Naive thymus-derived CD4-positive, alpha-beta T cell (primary cell): ENCODE results near the gene MAP4. TPM values are rescaled to one million over a fixed set of nuclear protein-coding genes. Genes with fewer than 3 reads are reported as not detected.

Experiments used
- ATAC-seq: fragments of 150-1000 bp; cut with Tn5 transposase; 2 replicates; pipeline ENCODE4 v1.10.0; 2021; ENCODE audit warnings: mild to moderate bottlenecking, moderate library complexity
- CTCF ChIA-PET: fragments of 350-600 bp; sonication (Branson Sonifier 250); formaldehyde crosslinking; loops from one replicate; lab custom pipeline; 2021; ENCODE audit warnings: antibody characterized with exemption; lab: Charles Lee
- POLR2A ChIA-PET: fragments of 350-600 bp; sonication (Branson Sonifier 250); formaldehyde crosslinking; loops from one replicate; lab custom pipeline; 2021; ENCODE audit warnings: antibody characterized with exemption, inconsistent platforms; lab: Charles Lee
- DNase-seq, 9 donors: peaks; one replicate each; pipeline versions ENCODE4 v3.0.0 to v3.0.0-alpha.2; 2020 to 2022; ENCODE audit warnings: mixed read lengths in 1 of 9
- H3K27ac ChIP-seq: one replicate; pipeline ENCODE4 v1.7.0; 2013; ENCODE audit warnings: mild to moderate bottlenecking, low read depth, low read length, moderate library complexity
- H3K27me3 ChIP-seq, 2 donors: one replicate each; pipeline ENCODE4 v1.7.0; 2013; ENCODE audit warnings: low read length in 2 of 2, mild to moderate bottlenecking in 2 of 2, moderate library complexity in 2 of 2; ENCODE audit not compliant: control insufficient read depth in 2 of 2, insufficient read depth in 2 of 2
- H3K36me3 ChIP-seq, 3 experiments: 1 replicate in 2 of 3; 2 replicates in 1 of 3; pipeline ENCODE4 v1.7.0; 2013; ENCODE audit warnings: low read length in 3 of 3, mild to moderate bottlenecking in 3 of 3, moderate library complexity in 1 of 3; ENCODE audit not compliant: insufficient read depth in 3 of 3, control insufficient read depth in 2 of 3
- H3K4me1 ChIP-seq, 2 donors: one replicate each; pipeline ENCODE4 v1.7.0; 2013; ENCODE audit warnings: low read length in 2 of 2, mild to moderate bottlenecking in 2 of 2, moderate library complexity in 1 of 2; ENCODE audit not compliant: control insufficient read depth in 2 of 2, insufficient read depth in 2 of 2
- H3K4me3 ChIP-seq: 2 replicates; pipeline ENCODE4 v1.7.0; 2013; ENCODE audit warnings: mild to moderate bottlenecking, low read length
- H3K9me3 ChIP-seq, 3 experiments: 1 replicate in 2 of 3; 2 replicates in 1 of 3; pipeline ENCODE4 v1.7.0; 2013; ENCODE audit warnings: low read length in 3 of 3; ENCODE audit not compliant: control insufficient read depth in 2 of 3
- H3K27ac Mint-ChIP-seq, 9 donors: one replicate each; pipeline ENCODE4 v1.8.0; 2020 to 2022; ENCODE audit warnings: mixed read lengths in 9 of 9, mild to moderate bottlenecking in 8 of 9, moderate library complexity in 5 of 9, inconsistent platforms in 2 of 9
- H3K27me3 Mint-ChIP-seq, 5 donors: one replicate each; pipeline ENCODE4 v1.8.0; 2021 to 2022; ENCODE audit warnings: mixed read lengths in 5 of 5, mild to moderate bottlenecking in 1 of 5
- H3K36me3 Mint-ChIP-seq, 5 donors: one replicate each; pipeline ENCODE4 v1.8.0; 2020 to 2022; ENCODE audit warnings: mixed read lengths in 5 of 5, mild to moderate bottlenecking in 3 of 5, inconsistent platforms in 1 of 5
- H3K4me1 Mint-ChIP-seq, 7 donors: one replicate each; pipeline ENCODE4 v1.8.0; 2020 to 2022; ENCODE audit warnings: mixed read lengths in 7 of 7, mild to moderate bottlenecking in 3 of 7, inconsistent platforms in 1 of 7
- H3K4me3 Mint-ChIP-seq, 10 donors: one replicate each; pipeline ENCODE4 v1.8.0; 2020 to 2022; ENCODE audit warnings: mild to moderate bottlenecking in 10 of 10, mixed read lengths in 10 of 10, moderate library complexity in 6 of 10, inconsistent platforms in 2 of 10
- H3K9me3 Mint-ChIP-seq, 11 donors: one replicate each; pipeline ENCODE4 v1.8.0; 2020 to 2022; ENCODE audit warnings: mixed read lengths in 11 of 11, mild to moderate bottlenecking in 4 of 11, inconsistent platforms in 1 of 11, moderate library complexity in 1 of 11
- intact Hi-C, 2 donors: fragments of 100-400 bp; cut with micrococcal nuclease; formaldehyde crosslinking; loops; one replicate each; pipeline ENCODE4 v1.15.1; 2023
- polyA plus RNA-seq, 2 donors: library from polyadenylated mRNA; unstranded; fragments of 300-500 nt; fragmentation: Illumina TruSeq; gene quantifications; one replicate each; pipeline ENCODE4 v1.2.3, GENCODE V29; 2021
- total RNA-seq, 6 experiments: library from RNA in 5 of 6; stranded (reverse) in 5 of 6; gene quantifications; 1 replicate in 5 of 6; 2 replicates in 1 of 6; pipeline ENCODE4 v1.2.3 and lab custom pipeline; 2021 to 2026

MAP4 gene
- total and polyA plus RNA-seq, 7 experiments from 2014 or later, result 12.0 to 116 (median 38.2) TPM

GRCh38 chr3:47961036-47961435, 55.2 kb downstream of the MAP4 start:
- Mint-ChIP-seq H3K27ac (peak overlapping the region in 6 of 9 donors; percentile 25 to 86 (median 64)), H3K9me3 (no peaks in the 10 kb centered on the region)
- intact Hi-C loops, result no loop called here

GRCh38 chr3:47956521-47956920, 59.7 kb downstream of the MAP4 start:
- Histone ChIP-seq H3K4me1 (peaks cover 6% of the 10 kb centered on the region in 2 donors), H3K9me3 (no peaks in the 10 kb centered on the region), H3K27me3 (no peaks in the 10 kb centered on the region), H3K4me3 (no peak overlapping the region), H3K36me3 (no peaks in the 10 kb centered on the region), H3K27ac (no peak overlapping the region)
- ATAC-seq (no peak), DNase-seq (no peak)
- Mint-ChIP-seq H3K4me1 (peaks cover 2 to 15% (median 14%) of the 10 kb centered on the region in 7 donors), H3K4me3 (no peak overlapping the region), H3K27ac (no peak overlapping the region), H3K9me3 (no peaks in the 10 kb centered on the region), H3K27me3 (no peaks in the 10 kb centered on the region), H3K36me3 (peaks cover 0 to 10% (median 3%) of the 10 kb centered on the region in 5 donors)
- intact Hi-C loops, result no loop called here
- CTCF ChIA-PET, result no interaction called here
- POLR2A ChIA-PET, result interaction anchor here (0.7 kb wide), 1 partner anchor 1373 kb away, joined by 3 read pairs; no protein-coding TSS in a partner anchor

More at GRCh38 chr3:47961036-47961435, 55.2 kb downstream of the MAP4 start:
- Histone ChIP-seq H3K27me3 (no peaks in the 10 kb centered on the region), H3K27ac (no peak overlapping the region), H3K9me3 (no peaks in the 10 kb centered on the region), H3K4me1 (peaks cover 16 to 17% of the 10 kb centered on the region in 2 donors), H3K36me3 (no peaks in the 10 kb centered on the region), H3K4me3 (no peak overlapping the region)
- Mint-ChIP-seq H3K4me1 (peaks cover 15 to 41% (median 33%) of the 10 kb centered on the region in 7 donors), H3K4me3 (peak overlapping the region in 2 of 10 donors; percentile 16 to 79), H3K36me3 (peaks cover 0 to 7% (median 4%) of the 10 kb centered on the region in 5 donors), H3K27me3 (no peaks in the 10 kb centered on the region)
- ChIA-PET POLR2A (no interaction called here), CTCF (interaction anchor here (0.9 to 1.4 kb wide), 3 partner anchors 10 to 192 kb away, joined by 3 read pairs; no protein-coding TSS in a partner anchor)
- ATAC-seq, result no peak
- no peak for DNase-seq

GRCh38 chr3:47954567-47954966, 61.6 kb downstream of the MAP4 start:
- Histone ChIP-seq H3K9me3 (no peaks in the 10 kb centered on the region), H3K4me1 (no peaks in the 10 kb centered on the region), H3K36me3 (no peaks in the 10 kb centered on the region), H3K27ac (no peak overlapping the region), H3K4me3 (no peak overlapping the region), H3K27me3 (no peaks in the 10 kb centered on the region)
- ChIA-PET CTCF (no interaction called here), POLR2A (no interaction called here)
- H3K4me1 Mint-ChIP-seq, result no peaks in the 10 kb centered on the region
- H3K27ac Mint-ChIP-seq, result no peak overlapping the region
- no peaks in the 10 kb centered on the region for H3K9me3 Mint-ChIP-seq
- H3K27me3 Mint-ChIP-seq, result no peaks in the 10 kb centered on the region
- DNase-seq, result no peak
- intact Hi-C loops, result no loop called here
- H3K4me3 Mint-ChIP-seq, result no peak overlapping the region
- peaks cover 0 to 7% (median 0%) of the 10 kb centered on the region in 5 donors for H3K36me3 Mint-ChIP-seq
- no peak for ATAC-seq

DNA sequence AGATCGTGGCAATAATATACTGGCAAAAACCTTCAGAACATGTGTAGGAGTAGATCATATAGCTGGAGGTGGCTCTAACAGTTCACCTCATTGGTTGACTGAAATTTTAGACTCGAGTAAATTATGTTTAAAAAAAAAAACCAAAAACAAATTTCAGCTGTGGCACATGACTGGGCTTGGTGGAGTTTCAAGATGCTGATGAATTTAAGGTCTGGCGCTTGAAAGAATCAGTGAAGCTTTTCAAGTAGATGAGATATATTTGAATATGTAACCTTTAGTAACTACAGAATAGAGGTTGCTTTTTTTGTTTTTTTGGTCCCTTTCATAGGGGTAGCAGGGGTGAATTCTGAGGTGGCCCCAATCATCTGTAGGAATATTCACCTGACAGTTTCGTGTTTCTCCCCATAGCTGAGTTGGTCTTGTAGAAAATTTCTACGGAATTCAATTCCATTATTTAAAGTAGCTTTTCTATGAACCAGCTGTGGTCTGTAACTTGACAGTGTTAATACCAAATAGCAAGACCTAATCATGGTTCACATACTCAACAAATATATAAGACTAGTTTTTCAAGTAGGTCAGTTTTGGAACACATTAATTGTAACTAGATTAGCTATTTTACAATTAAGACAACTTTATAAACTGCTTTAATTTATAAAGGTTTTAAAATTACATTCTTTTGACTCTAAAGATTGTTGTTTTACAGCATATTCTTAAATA, 65.6 kb downstream of the MAP4 start:
- peaks cover 0 to 7% (median 0%) of the 10 kb centered on the region in 5 donors for H3K36me3 Mint-ChIP-seq
- no peak overlapping the region for H3K27ac Mint-ChIP-seq
- no peak overlapping the region for H3K4me3 ChIP-seq
- ATAC-seq (no peak), DNase-seq (no peak)
- H3K4me3 Mint-ChIP-seq, result no peak overlapping the region
- no peaks in the 10 kb centered on the region for H3K4me1 ChIP-seq
- no peaks in the 10 kb centered on the region for H3K4me1 Mint-ChIP-seq
- no peaks in the 10 kb centered on the region for H3K27me3 Mint-ChIP-seq
- intact Hi-C loops, result no loop called here
- ChIA-PET POLR2A (no interaction called here), CTCF (interaction anchor here (0.6 kb wide), 2 partner anchors 8 to 74 kb away, joined by 3 to 6 read pairs; no protein-coding TSS in a partner anchor)
- H3K9me3 ChIP-seq, result no peaks in the 10 kb centered on the region
- H3K27ac ChIP-seq, result no peak overlapping the region
- no peaks in the 10 kb centered on the region for H3K9me3 Mint-ChIP-seq
- H3K36me3 ChIP-seq, result no peaks in the 10 kb centered on the region
- H3K27me3 ChIP-seq, result no peaks in the 10 kb centered on the region

GRCh38 chr3:47949979-47950378, 66.2 kb downstream of the MAP4 start:
- Histone ChIP-seq H3K36me3 (no peaks in the 10 kb centered on the region), H3K27ac (no peak overlapping the region), H3K4me3 (no peak overlapping the region), H3K4me1 (no peaks in the 10 kb centered on the region), H3K9me3 (no peaks in the 10 kb centered on the region), H3K27me3 (no peaks in the 10 kb centered on the region)
- DNase-seq, result no peak
- ChIA-PET CTCF (interaction anchor here (0.6 kb wide), 2 partner anchors 8 to 1599 kb away, joined by 3 read pairs; no protein-coding TSS in a partner anchor), POLR2A (no interaction called here)
- H3K4me1 Mint-ChIP-seq, result no peaks in the 10 kb centered on the region
- peaks cover 0 to 7% (median 0%) of the 10 kb centered on the region in 5 donors for H3K36me3 Mint-ChIP-seq
- H3K27ac Mint-ChIP-seq, result peak overlapping the region in 1 of 9 donors; percentile 59
- intact Hi-C loops, result no loop called here
- H3K4me3 Mint-ChIP-seq, result no peak overlapping the region
- no peaks in the 10 kb centered on the region for H3K27me3 Mint-ChIP-seq
- ATAC-seq, result no peak
- H3K9me3 Mint-ChIP-seq, result no peaks in the 10 kb centered on the region

DNA sequence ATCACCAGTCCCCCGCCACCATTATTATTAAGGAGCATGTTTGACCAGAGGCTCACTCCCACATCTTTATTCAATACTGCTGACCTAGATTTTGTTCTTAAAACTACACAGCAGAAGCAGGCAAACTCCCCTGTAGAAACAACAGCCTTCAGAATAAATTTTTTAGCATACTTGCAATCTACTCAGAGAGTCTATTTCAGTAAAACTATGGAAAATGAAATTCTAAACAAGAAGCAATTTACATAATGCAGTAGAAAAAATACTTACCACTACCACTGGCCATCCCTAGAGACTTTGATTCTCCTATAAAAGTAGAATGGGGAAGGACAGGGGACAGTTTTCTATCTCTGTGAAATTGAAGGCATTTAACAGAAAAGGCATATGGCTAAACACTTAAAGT, 76.0 kb downstream of the MAP4 start:
- Mint-ChIP-seq H3K36me3 (peaks cover 0 to 3% (median 0%) of the 10 kb centered on the region in 5 donors), H3K9me3 (no peaks in the 10 kb centered on the region), H3K27me3 (no peaks in the 10 kb centered on the region), H3K4me3 (no peak overlapping the region), H3K4me1 (peaks cover 0 to 3% (median 0%) of the 10 kb centered on the region in 7 donors), H3K27ac (no peak overlapping the region)
- intact Hi-C loops, result no loop called here
- Histone ChIP-seq H3K4me3 (no peak overlapping the region), H3K9me3 (no peaks in the 10 kb centered on the region), H3K27me3 (no peaks in the 10 kb centered on the region), H3K4me1 (no peaks in the 10 kb centered on the region), H3K27ac (no peak overlapping the region), H3K36me3 (no peaks in the 10 kb centered on the region)
- ChIA-PET CTCF (no interaction called here), POLR2A (no interaction called here)
- DNase-seq (no peak), ATAC-seq (no peak)
